Measurements from ENCODE around the gene OR10A2.
"Not testable (repeated sequence)": the region's sequence is repeated elsewhere in the genome, so short reads cannot be mapped to it uniquely, and the experiment has no call there.

The OR10A2 gene, protein sequence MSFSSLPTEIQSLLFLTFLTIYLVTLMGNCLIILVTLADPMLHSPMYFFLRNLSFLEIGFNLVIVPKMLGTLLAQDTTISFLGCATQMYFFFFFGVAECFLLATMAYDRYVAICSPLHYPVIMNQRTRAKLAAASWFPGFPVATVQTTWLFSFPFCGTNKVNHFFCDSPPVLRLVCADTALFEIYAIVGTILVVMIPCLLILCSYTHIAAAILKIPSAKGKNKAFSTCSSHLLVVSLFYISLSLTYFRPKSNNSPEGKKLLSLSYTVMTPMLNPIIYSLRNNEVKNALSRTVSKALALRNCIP

DNA sequence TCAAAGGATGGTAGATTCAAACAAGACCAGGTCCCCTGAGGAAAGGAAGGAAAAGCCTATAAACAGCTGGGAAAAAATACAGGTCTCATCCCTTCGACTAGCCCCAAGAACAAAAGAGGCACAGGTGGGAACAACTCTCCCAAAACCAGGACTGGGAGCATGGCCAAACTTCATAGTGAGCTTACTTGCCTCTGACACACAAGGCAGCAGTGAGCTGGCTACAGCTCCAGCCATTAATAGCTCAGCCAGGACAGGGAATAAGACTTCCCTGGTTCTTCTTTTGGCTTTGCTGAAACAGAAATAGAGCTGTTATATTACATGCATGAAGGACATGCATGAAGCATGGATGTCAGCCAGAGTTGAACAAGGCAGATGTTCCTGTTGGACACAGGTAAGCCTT is at the start of gene OR10A2:
Gene OR10A2, plus strand, starts transcription at position 97 of the 400 bp plus-strand sequence. CDS start 6,698 bp downstream, outside the sequence.
- DNase-seq (ENCODE audit: low spot score) = no peak

DNA sequence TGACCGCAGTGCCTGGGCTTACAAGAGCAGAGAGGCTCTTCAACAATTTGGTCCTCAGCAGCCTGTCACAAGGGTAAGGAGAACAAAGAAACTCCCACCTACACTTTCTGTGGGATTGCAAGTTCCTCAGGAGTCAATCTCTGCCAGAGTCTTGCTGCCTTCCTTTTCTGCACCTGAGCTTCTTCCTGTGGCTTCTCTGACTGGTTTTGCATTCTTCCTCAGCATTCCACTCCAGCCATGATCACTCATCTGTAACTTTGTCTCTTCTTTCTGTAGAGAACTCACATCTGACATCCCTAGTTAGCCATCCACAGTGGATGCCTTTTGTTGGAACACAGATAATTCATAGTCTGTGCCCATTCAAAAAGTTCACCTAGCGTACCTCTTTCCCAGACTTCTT is 49.2 kb upstream of the OR10A2 start:
- DNase-seq (ENCODE audit: low spot score) = no peak

DNA sequence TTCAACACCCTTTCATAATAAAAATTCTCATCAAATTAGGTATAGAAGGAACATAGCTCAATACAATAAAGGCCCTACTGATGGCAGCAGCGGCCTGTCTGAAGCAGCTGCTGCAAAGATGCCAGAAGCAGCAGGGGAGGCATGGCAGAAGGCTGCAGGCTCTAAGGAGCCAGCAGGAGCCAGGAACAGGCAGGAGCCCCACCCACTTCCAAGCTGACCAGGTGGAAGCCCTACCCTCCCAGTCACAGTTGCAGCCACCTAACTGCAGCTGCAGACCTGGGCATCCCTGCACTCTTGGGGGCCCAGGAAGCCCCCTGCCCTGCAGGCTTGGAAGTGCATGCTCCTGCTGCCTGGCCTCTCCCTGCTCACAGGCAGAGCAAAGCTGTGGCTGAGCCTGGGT is 45.2 kb upstream of the OR10A2 start:
- no peak for DNase-seq (ENCODE audit: low spot score)

DNA sequence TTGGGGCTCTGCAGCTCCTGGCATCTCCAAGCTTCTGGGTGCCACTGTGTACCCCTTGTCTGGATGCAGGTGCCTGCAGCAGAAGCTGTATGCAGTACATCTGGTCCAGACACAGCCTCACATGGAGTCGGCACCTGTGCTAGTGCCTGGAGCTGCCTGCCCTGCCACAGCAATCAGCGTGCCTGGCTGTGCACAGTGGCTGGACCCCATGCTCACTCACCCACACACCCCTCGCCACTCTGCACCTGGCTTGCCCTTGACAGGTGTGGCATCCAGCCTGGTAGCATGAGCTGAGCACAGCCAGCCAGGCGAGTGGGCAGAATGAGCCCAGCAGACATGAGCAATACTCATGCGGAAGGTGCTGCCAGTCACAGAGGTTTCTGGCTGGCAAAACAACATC is 43.9 kb upstream of the OR10A2 start:
- DNase-seq (ENCODE audit: low spot score) = no peak

DNA sequence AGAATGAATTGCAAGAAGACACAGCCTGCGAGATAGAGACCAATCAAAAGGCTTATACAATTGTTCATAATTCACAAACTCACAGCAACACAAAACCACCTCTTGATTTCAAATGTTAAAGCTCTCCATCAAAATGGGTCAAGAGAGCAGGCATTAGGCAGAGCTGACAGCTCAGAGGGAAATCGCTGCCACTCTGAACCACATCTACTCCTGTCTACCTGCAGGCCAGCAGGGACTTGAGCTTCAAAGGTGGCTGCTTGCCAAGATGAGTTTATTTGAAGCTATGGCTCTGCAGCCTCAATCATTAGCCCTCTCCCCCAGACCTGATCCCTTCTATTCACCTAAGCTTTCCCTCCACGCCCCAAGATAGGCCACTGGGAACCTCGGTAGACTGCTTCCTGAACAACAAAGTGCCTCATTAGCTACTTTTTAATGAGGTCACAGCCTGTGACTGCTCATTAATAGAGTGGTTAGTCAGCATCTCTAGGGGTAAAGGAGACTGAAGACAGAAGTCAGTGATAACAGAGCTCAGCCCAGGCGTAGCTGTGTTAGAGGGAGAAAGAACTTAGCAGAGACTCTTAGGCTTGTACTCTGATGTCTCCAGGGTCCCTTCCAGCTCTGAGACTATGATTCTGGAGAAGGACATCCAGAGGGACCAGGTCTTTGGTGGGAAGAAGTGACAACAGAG is 38.6 kb upstream of the OR10A2 start:
- DNase-seq (ENCODE audit: low spot score) = no peak

DNA sequence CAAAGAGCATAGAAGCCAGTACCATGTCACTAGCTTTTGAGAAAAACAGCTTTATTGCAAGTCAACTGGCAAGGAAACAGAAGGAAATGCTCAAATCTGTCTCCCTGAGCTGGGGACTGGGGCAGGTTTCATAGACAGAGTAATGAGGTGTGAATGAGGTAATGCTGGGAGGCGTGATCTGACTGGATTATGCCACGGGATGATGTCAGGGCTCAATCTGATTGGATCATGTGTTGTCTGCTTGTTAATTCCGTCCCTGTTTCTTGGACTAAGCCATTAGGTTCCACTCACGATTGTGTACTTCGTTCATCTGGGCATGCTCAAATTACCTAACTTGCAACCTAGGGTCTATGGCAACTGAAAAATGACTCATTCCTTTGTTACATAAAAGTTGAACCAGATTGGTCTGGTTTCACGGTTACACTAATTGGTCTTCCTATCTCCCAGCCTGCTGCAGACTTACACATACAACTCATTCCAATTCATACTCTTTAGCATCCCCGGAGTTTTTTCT is 37.6 kb upstream of the OR10A2 start:
- DNase-seq (ENCODE audit: low spot score) = no peak

DNA sequence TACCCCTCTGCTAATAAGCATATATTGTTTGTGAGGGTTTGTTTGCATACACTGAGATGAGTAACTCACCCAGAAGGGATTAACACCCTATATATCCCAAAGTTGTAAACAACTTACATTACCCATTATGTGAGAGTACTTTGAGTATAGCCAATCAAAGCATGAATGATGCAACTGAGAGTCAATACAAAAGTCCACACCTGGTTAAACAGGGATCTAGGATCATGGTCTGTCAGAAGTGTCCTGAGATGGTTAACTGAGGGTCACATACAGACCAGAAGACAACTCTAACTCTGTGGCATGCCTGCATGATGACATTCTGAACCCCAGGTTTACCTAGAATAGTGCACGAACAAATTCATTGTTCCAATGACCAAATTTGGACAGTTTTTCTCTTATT is 34.8 kb upstream of the OR10A2 start:
- no peak for DNase-seq (ENCODE audit: low spot score)

DNA sequence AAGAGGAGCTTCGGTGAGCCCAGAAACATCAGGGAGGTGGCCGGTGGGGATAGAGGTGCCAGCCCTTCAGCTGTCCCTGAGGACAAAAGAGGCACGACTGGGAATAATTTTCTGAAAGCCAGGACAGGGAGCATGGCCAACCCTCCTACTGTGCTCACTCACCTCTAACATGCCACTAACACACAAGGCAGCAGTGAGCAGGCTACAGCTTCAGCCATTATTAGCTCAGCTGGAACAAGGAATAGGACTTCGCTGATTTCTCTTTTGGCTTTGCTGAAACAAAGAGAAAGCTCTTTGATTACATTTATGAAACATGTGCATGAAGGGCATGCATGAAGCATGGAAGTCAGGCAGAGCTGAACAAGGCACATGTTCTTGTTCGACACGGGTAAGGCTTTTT is 29.5 kb upstream of the OR10A2 start:
- DNase-seq (ENCODE audit: low spot score) = no peak

DNA sequence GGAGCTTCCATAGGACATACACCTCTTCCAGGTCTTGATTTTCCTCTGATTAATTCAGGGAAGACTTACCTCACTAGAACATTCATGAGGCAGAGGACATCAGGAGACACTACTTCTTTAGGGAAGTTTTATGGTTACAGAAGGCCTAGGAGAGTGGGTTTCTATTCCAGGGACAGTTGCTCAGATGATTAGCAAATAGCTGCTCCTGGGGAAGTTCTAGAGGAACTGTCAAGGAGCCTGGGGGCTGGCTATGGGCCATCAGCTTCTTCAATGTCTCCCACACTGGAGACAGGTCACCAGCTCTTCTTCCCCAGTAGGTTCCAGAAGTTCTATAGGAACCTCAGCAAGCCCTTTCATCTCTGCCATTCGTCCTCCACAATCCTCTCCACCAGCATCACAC is 28.8 kb upstream of the OR10A2 start:
- no peak for DNase-seq (ENCODE audit: low spot score)

DNA sequence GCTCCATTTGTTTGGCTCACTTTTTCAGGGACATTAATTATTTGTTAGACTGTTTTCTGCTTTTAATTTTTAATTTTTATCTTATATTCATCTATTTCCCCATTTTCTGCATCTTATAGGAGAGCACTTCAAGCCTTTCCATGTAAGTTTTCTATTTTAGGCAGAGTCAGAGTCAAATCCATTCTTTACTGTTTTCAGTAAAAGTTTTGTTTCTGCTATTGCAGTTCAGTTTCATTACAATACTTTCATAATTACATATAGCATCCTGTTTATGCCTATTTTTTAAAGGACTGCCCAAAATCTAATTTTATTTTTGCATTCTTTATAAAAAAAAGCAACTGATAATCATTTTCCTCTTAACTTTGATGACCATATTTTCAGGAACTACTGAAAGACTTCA is 21.2 kb upstream of the OR10A2 start:
- DNase-seq (ENCODE audit: low spot score) = no peak

DNA sequence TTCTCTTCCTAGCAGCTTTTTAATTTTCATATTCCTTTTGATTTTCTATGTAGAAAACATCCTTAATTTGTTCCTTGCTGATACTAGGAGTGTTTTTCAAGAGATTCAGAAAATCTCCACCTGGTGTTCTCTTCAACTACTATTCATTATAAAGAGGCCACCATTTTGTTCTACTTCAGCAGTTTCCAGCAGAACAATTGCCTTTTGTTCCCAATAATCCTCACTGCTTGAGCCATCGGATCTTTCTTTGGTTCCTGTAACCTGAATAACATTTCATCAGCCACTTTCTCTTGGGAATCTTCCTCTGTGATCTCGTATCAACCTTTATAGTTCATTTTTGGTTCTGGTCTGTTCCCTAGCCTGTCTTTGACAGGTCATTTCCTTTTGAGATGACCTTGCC is 19.2 kb upstream of the OR10A2 start:
- no peak for DNase-seq (ENCODE audit: low spot score)

DNA sequence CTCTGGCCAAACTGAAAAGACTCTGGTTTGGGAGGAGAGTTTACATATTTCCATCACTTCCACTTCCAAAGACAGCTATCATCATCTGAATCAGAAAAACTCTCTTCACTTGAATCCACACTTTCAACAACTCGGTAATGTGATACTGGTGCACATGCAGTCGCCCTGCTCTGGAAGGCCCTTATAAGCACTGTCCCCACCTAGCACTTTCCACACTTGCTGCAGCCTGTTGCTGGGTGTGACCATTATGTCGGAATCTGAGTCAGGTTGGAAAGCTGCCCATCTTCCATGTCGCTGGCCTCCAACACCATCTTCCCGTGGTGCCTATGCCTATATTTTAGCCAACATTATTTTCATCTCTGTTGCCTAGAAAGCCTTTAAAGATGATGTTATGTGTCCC is 18.5 kb upstream of the OR10A2 start:
- no peak for DNase-seq (ENCODE audit: low spot score)

DNA sequence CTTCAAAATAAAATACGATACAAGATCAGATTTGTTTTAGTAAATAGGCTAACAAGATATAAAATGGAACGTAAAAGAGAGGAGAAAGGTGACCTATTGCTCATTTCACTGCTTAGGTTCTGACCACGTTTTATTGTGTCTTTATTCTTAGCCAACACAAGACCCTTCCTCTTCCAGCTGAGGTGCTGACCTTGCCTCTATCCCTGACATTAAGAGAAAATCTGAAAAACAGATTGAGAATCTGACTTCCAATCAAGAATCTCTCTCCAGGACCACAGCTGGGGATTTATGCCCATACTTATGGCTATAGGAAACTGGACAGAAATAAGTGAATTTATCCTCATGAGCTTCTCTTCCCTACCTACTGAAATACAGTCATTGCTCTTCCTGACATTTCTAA is 17.5 kb upstream of the OR10A2 start, which contains the start of gene OR10A5:
Gene OR10A5, plus strand, starts transcription at position 301 of the 400 bp plus-strand sequence. Its CDS starts 0 bp downstream, at position 301.
- no peak for DNase-seq (ENCODE audit: low spot score)

DNA sequence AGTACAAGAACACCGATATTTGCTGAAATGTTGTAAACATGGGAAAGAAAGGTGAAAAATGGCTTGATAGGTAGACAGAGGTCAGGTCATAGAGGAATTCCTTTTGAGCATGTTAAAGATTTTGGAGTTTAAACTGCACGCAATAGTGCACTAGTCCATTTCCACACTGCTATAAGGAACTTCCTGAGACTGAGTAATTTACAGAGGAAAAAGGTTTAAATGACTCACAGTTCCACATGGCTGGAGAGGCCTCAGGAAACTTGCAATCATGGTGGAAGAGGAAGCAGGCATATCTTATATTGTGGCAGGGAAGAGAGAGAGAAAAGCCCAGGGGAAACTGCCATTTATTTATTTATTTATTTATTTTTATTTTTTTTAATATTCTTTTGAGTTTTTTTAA is 12.3 kb upstream of the OR10A2 start:
- DNase-seq (ENCODE audit: low spot score) = no peak

DNA sequence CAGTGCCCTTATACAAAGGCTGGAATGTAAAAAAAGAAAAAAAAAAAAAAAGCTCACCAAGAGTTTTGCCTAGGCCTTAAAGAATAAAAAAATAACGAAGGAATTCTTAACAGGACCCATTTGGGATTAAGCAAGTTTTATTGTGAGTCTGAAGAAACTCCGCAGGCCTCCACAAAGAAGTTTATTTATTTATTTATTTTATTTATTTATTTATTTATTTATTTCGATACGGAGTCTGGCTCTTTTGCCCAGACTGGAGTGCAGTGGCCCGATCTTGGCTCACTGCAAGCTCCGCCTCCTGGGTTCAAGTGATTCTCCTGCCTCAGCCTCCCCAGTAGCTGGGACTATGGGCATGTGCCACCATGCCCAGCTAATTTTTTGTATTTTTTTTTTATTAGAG is 8.1 kb upstream of the OR10A2 start:
- not testable (repeated sequence) for DNase-seq (ENCODE audit: low spot score)

DNA sequence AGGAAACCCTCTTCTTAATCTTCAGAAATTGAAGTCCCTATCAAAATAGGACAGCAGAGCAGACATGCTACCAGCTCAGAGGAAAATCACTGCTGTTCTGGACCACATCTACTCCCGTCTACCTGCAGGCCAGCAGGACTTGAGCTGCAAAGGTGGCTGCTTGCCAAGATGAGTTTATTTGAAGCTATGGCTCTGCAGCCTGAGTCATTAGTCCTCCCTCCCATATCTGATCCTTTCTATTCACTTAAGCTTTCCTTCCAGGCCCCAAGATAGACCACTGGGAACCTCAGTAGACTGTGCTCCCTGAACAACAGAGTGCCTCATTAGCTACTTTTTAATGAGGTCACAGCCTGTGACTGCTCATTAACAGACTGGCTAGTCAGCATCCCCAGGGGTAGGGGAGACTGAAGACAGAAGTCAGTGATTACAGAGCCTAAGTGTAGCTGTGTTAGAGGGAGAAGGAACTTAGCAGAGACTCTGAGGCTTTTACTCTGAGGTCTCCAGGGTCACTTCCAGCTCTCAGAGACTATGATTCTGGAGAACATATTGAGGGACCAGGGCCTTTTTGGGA is 6.8 kb upstream of the OR10A2 start:
- DNase-seq (ENCODE audit: low spot score) = no peak

DNA sequence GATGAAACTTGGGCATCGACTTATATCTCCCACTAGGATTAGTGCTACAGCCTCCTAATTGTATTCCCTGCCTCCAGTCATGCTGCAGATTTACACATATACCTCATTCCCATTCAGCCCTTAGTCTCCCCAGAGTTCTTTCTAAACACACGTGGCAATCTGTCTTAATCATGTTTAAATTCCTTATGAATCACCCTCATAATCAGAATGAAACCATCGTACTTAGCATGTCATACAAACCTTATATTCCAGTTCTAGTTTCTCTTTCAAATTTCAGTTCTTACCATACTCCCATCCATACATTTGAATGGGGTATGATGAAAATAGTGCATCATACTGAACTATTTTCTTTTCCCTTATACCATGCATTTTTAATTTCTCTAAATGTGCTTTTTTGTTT is 6.0 kb upstream of the OR10A2 start:
- no peak for DNase-seq (ENCODE audit: low spot score)

DNA sequence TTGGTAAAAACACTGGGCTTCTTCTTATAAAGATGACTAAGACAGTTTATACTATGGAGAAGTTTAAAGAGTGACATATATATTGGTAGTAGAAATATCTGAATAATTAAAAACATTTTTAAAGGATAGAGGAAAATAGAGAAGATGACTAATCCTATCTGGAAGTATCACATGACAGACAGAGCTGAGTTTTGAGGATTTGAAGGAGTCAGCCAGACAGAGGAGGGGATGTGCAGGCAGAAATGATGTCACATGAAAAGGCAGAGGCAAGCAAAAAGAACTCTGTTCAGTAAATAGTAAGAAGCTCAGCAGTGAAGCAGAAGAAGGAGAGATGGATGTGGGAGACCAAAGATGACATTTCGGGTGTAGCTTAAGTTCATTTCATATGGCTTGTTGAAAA is 1.6 kb downstream of the OR10A2 start:
- no peak for DNase-seq (ENCODE audit: low spot score)

DNA sequence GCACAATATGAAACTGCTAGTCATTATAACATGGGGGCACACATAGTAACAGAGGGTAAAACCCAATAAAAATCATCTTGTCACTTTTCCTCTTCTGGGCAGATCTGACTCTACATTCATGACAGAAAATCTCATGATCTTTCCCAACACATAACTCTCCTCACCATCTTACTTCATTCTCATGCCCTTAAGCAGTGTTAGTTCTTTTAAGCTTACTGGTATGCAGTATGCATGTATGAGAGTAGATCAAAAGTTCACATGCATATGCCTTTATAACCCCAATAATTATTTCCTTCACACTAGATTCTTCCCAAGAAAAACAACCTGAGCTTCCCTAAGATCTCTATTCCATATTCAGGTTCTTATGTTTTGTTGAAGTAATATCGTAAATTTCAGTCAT is 8.4 kb downstream of the OR10A2 start:
- DNase-seq (ENCODE audit: low spot score) = no peak

DNA sequence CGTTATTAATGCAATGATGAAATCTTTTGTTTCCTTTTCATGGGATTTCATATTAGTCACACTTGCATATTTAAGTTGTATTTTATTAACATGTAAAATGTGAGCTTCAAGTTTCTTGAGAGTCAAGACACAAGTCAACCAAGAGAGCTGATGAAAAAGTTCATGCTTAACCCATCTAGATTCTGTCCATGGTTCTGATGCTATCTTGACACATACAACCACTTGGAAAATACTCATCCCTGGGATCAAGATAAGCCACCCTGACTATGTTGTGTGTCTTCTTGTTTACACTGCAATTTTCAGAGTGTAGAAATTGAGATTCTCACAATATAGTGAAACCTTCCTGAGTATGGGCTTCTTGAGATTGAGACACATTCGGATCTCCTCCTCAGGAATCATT is 12.9 kb downstream of the OR10A2 start:
- no peak for DNase-seq (ENCODE audit: low spot score)

DNA sequence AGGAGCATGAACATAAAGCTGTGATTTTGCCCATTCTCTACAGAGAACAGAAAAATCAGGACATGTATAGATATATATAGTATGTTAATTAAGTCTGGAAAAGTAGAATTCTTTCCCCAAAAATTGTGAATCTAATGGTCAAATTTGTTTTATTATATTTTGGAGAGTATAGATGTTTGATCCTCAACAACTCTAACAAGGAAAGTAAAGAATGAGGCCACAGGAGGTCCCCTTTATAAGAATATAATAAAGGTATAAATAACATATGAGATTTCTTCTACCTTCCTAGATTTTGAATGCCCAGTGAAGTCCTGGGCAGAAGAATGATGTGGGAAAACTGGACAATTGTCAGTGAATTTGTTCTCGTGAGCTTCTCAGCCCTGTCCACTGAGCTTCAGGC is 13.5 kb downstream of the OR10A2 start, which contains the start of gene OR10A4:
Gene OR10A4, plus strand, starts transcription at position 301 of the 400 bp plus-strand sequence. Its CDS starts 23 bp downstream, at position 324.
- no peak for DNase-seq (ENCODE audit: low spot score)

DNA sequence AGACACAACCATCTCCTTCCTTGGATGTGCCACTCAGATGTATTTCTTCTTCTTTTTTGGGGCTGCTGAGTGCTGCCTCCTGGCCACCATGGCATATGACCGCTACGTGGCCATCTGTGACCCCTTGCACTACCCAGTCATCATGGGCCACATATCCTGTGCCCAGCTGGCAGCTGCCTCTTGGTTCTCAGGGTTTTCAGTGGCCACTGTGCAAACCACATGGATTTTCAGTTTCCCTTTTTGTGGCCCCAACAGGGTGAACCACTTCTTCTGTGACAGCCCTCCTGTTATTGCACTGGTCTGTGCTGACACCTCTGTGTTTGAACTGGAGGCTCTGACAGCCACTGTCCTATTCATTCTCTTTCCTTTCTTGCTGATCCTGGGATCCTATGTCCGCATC is 14.1 kb downstream of the OR10A2 start:
- no peak for DNase-seq (ENCODE audit: low spot score)

DNA sequence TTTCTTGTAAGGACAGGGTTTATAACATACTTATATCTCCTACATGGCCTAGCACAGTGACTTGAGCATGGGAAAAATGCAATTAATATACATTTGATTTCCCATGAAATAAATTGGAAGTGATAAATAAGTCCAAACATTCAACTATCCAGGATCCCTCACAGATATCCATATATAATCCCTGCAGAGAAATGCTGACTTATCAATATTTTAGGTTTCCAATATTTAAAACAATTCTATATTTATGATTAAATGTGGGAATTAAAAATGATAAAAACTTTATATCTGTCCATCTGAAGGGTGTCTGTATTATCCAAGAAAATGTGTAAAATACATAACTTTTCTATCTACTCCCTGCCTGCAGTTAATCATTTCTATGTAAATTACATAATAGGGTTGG is 19.9 kb downstream of the OR10A2 start:
- DNase-seq (ENCODE audit: low spot score) = no peak
